Measurements from ENCODE around the gene HAUS8. TPM values are rescaled to one million over a fixed set of nuclear protein-coding genes. Genes with fewer than 3 reads are reported as not detected.

Gene HAUS8
- total RNA-seq, 1 donor from 2014 or later = 9.9 TPM

- no peak for TF ChIP-seq CTCF (IDR thresholded peaks at IDR 0.05; ENCODE audit: insufficient read depth, low read length, poor library complexity, severe bottlenecking)
These were observed 36.5 kb upstream of the HAUS8 start for GRCh38 chr19:17111766-17112165.

GRCh38 chr19:17110599-17110966, 35.3 kb upstream of the HAUS8 start:
- no peak for DNase-seq (ENCODE audit: low read depth)
- TF ChIP-seq CTCF (IDR thresholded peaks at IDR 0.05; ENCODE audit: insufficient read depth, low read length, poor library complexity, severe bottlenecking) = no peak

More at GRCh38 chr19:17111766-17112165, 36.5 kb upstream of the HAUS8 start:
- H3K36me3 ChIP-seq (ENCODE audit: control insufficient read depth, insufficient read depth, low read length) = no peaks in the 10 kb centered on the region
- H3K27me3 ChIP-seq (ENCODE audit: control insufficient read depth, insufficient read depth, low read length) = no peaks in the 10 kb centered on the region
- DNase-seq (ENCODE audit: low read depth) = no peak
- H3K4me3 ChIP-seq (ENCODE audit: low read depth, low read length) = no peak overlapping the region

GRCh38 chr19:17109962-17110598, 34.8 kb upstream of the HAUS8 start:
- DNase-seq (ENCODE audit: low read depth) = no peak
- Histone ChIP-seq H3K4me3 (ENCODE audit: low read depth, low read length) (no peak overlapping the region), H3K27me3 (ENCODE audit: control insufficient read depth, insufficient read depth, low read length) (no peaks in the 10 kb centered on the region), H3K36me3 (ENCODE audit: control insufficient read depth, insufficient read depth, low read length) (no peaks in the 10 kb centered on the region)
- TF ChIP-seq CTCF (IDR thresholded peaks at IDR 0.05; ENCODE audit: insufficient read depth, low read length, poor library complexity, severe bottlenecking) = no peak

More at GRCh38 chr19:17110599-17110966, 35.3 kb upstream of the HAUS8 start:
- H3K4me3 ChIP-seq (ENCODE audit: low read depth, low read length) = no peak overlapping the region
- H3K36me3 ChIP-seq (ENCODE audit: control insufficient read depth, insufficient read depth, low read length) = no peaks in the 10 kb centered on the region
- H3K27me3 ChIP-seq (ENCODE audit: control insufficient read depth, insufficient read depth, low read length) = no peaks in the 10 kb centered on the region

- no peak overlapping the region for H3K4me3 ChIP-seq (ENCODE audit: low read depth, low read length)
- no peak for TF ChIP-seq CTCF (IDR thresholded peaks at IDR 0.05; ENCODE audit: insufficient read depth, low read length, poor library complexity, severe bottlenecking)
- no peaks in the 10 kb centered on the region for H3K27me3 ChIP-seq (ENCODE audit: control insufficient read depth, insufficient read depth, low read length)
- H3K36me3 ChIP-seq (ENCODE audit: control insufficient read depth, insufficient read depth, low read length) = no peaks in the 10 kb centered on the region
- DNase-seq (ENCODE audit: low read depth) = no peak
These were observed 34.0 kb upstream of the HAUS8 start for GRCh38 chr19:17109300-17109699.

GRCh38 chr19:17108453-17108784, 33.2 kb upstream of the HAUS8 start:
- no peaks in the 10 kb centered on the region for H3K36me3 ChIP-seq (ENCODE audit: control insufficient read depth, insufficient read depth, low read length)
- no peak for TF ChIP-seq CTCF (IDR thresholded peaks at IDR 0.05; ENCODE audit: insufficient read depth, low read length, poor library complexity, severe bottlenecking)
- H3K4me3 ChIP-seq (ENCODE audit: low read depth, low read length) = no peak overlapping the region
- no peaks in the 10 kb centered on the region for H3K27me3 ChIP-seq (ENCODE audit: control insufficient read depth, insufficient read depth, low read length)
- no peak for DNase-seq (ENCODE audit: low read depth)

All from kidney epithelial cell (primary cell).